Smooth muscle cell of the brain vasculature (primary cell): ENCODE measurements around the gene JMJD6.
"Not testable (repeated sequence)": the region's sequence is repeated elsewhere in the genome, so short reads cannot be mapped to it uniquely, and the experiment has no call there.

ENCODE experiments used
- DNase-seq: peaks from one replicate; pipeline ENCODE4 v3.0.0-alpha.2; 2012; ENCODE audit warnings: low read depth, low spot score

JMJD6 gene

GRCh38 chr17:76736349-76737081 is 10.1 kb upstream of the JMJD6 start:
- DNase-seq: no peak

- DNase-seq: no peak
Observed at GRCh38 chr17:76735586-76736348, 9.4 kb upstream of the JMJD6 start.

GRCh38 chr17:76735006-76735405 is 8.6 kb upstream of the JMJD6 start:
- DNase-seq: no peak

- DNase-seq: no peak
Observed at GRCh38 chr17:76734080-76734840, 7.9 kb upstream of the JMJD6 start.

GRCh38 chr17:76733618-76733957 is 7.2 kb upstream of the JMJD6 start:
- DNase-seq: no peak

- no peak for DNase-seq
Observed at GRCh38 chr17:76732734-76733617, 6.6 kb upstream of the JMJD6 start.

- not testable (repeated sequence) for DNase-seq
Observed at GRCh38 chr17:76731800-76732733, 5.7 kb upstream of the JMJD6 start.

- no peak for DNase-seq
Observed at GRCh38 chr17:76727745-76728456, 1.5 kb upstream of the JMJD6 start.

- DNase-seq: no peak
Observed at GRCh38 chr17:76726776-76727718, 641 bp upstream of the JMJD6 start, which contains the start of gene METTL23. METTL23 (plus strand) TSS chr17:76726839; CDS start chr17:76729711, 2,872 bp downstream.

GRCh38 chr17:76725580-76726230 is 701 bp downstream of the JMJD6 start:
- DNase-seq: no peak

GRCh38 chr17:76723812-76724211 is 2.6 kb downstream of the JMJD6 start:
- no peak for DNase-seq

GRCh38 chr17:76722977-76723376 is 3.4 kb downstream of the JMJD6 start:
- not testable (repeated sequence) for DNase-seq

GRCh38 chr17:76722279-76722678 is 4.1 kb downstream of the JMJD6 start:
- DNase-seq: no peak

- DNase-seq: no peak
Observed at GRCh38 chr17:76721463-76721862, 4.9 kb downstream of the JMJD6 start.

GRCh38 chr17:76720941-76721340 is 5.5 kb downstream of the JMJD6 start:
- DNase-seq: no peak

- DNase-seq: no peak
Observed at GRCh38 chr17:76720211-76720610, 6.2 kb downstream of the JMJD6 start.

GRCh38 chr17:76718516-76718915 is 7.9 kb downstream of the JMJD6 start:
- no peak for DNase-seq

GRCh38 chr17:76716839-76717215 is 9.6 kb downstream of the JMJD6 start:
- DNase-seq: no peak
